Spleen (tissue), 11 donors: ENCODE measurements around the gene ZC2HC1C. TPM values are rescaled to one million over a fixed set of nuclear protein-coding genes. Genes with fewer than 3 reads are reported as not detected.

Experiments
- DNase-seq: peaks from one replicate; pipeline ENCODE4 v3.0.0-alpha.2; 2020
- H3K27ac ChIP-seq, 8 donors: fragments of 200-600 bp; sonication (generic) in 7 of 8; 1 replicate in 4 of 8; 2 replicates in 4 of 8; pipeline versions ENCODE4 v1.5.0 to v1.8.0; 2016 to 2021; ENCODE audit warnings: inconsistent platforms in 4 of 8, mild to moderate bottlenecking in 4 of 8, moderate library complexity in 1 of 8
- H3K27me3 ChIP-seq, 7 donors: fragments of 200-600 bp; sonication (generic) in 6 of 7; replicated peaks in 1 of 7; 1 replicate in 4 of 7; 2 replicates in 3 of 7; pipeline versions ENCODE4 v1.5.0 to v1.8.0; 2016 to 2021; ENCODE audit warnings: inconsistent platforms in 3 of 7, mild to moderate bottlenecking in 1 of 7
- H3K36me3 ChIP-seq, 6 donors: fragments of 200-600 bp; sonication (generic) in 5 of 6; 1 replicate in 4 of 6; 2 replicates in 2 of 6; pipeline versions ENCODE4 v1.5.0 to v1.8.0; 2016 to 2021; ENCODE audit warnings: inconsistent platforms in 2 of 6
- H3K4me1 ChIP-seq, 6 donors: fragments of 200-600 bp; sonication (generic) in 5 of 6; 1 replicate in 3 of 6; 2 replicates in 3 of 6; pipeline versions ENCODE4 v1.5.0 to v1.8.0; 2016 to 2021; ENCODE audit warnings: inconsistent platforms in 3 of 6
- H3K4me3 ChIP-seq, 8 donors: fragments of 200-600 bp; sonication (generic) in 7 of 8; 1 replicate in 4 of 8; 2 replicates in 4 of 8; pipeline versions ENCODE4 v1.5.0 to v1.8.0; 2016 to 2021; ENCODE audit warnings: inconsistent platforms in 4 of 8, mild to moderate bottlenecking in 4 of 8, moderate library complexity in 2 of 8
- H3K9me3 ChIP-seq, 8 donors: fragments of 200-600 bp; sonication (generic) in 7 of 8; 1 replicate in 4 of 8; 2 replicates in 4 of 8; pipeline versions ENCODE4 v1.5.0 to v1.8.0; 2016 to 2021; ENCODE audit warnings: inconsistent platforms in 4 of 8
- CTCF ChIP-seq, 11 experiments: fragments of 200-600 bp in 7 of 11; fragments of 450-650 bp in 4 of 11; sonication (generic) in 4 of 11; IDR thresholded peaks in 8 of 11; conservative IDR thresholded peaks in 3 of 11; 1 replicate in 7 of 11; 2 replicates in 4 of 11; pipeline versions ENCODE4 v1.4.0 to v1.8.0; 2016 to 2021; ENCODE audit warnings: antibody characterized with exemption in 11 of 11, inconsistent platforms in 4 of 11, mild to moderate bottlenecking in 1 of 11
- POLR2A ChIP-seq, 3 donors: fragments of 450-650 bp; IDR thresholded peaks; one replicate each; pipeline ENCODE4 v1.5.1; 2017; ENCODE audit warnings: antibody characterized with exemption in 3 of 3, mild to moderate bottlenecking in 1 of 3
- POLR2AphosphoS5 ChIP-seq, 3 donors: sonication (generic); formaldehyde crosslinking; IDR thresholded peaks; one replicate each; pipeline ENCODE4 v1.5.1; 2017; ENCODE audit warnings: antibody characterized with exemption in 3 of 3
- WGBS, 5 donors: extraction: QIAGEN DNeasy Blood & Tissue Kit in 3 of 5; methylation state at CpG; one replicate each; pipeline versions ENCODE4 v1.1.5 to v1.1.7; 2013 to 2018; 5-methylcytosine and 5-hydroxymethylcytosine counted together
- intact Hi-C: fragments of 100-400 bp; cut with DNase I; formaldehyde crosslinking; loops from one replicate; pipeline ENCODE4 v1.15.0; 2023; ENCODE audit warnings: low total_unique reads
- polyA plus RNA-seq, 3 donors: library from polyadenylated mRNA; stranded (reverse); fragments of 200-250 nt; gene quantifications; one replicate each; pipeline ENCODE4 v1.2.1, GENCODE V29; 2013
- total RNA-seq, 7 donors: library from RNA; depleted of rRNA in 3 of 7; stranded (reverse); fragments of >200 nt in 3 of 7; fragmentation: NEBNext Ultra II Directional in 4 of 7; extraction: Animal tissue kit (Norgen Biotek cat#: 25700) in 4 of 7; gene quantifications; one replicate each; pipeline versions ENCODE4 v1.1.0 to v1.2.1, GENCODE V29; 2016 to 2021
- donor health status: healthy with polysubstance abuse.
- donor health status: DM: no; HTN: no; CAD: no; lungs with moderate emphysema.
- donor health status: DM: no; HTN: no; CAD: no.
- donor health status: Bipolar disorder and iron deficiency.
- donor health status: healthy.
- donor health status: DM: no; HTN: no; CAD: no.
- donor health status: DM: yes; HTN: yes; CAD: no.

ZC2HC1C gene
- total and polyA plus RNA-seq, 10 donors, result 0.89 to 2.8 (median 1.2) TPM

DNA sequence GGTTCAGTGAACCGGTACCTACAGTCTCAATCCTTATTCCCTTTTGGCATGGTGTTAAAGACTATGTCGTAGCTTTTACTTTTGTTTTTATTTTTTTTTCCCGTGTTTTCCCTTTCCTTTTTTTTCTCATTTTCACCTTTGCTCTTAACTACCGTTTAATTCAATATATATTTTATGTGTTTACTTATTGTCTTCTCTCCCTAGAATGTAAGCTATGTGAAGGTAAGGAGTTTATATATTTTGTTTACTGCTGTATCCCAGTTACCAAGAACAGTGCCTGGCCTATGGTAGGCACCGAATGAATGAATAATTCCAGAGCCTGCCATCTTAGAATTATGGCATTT is 17.9 kb upstream of the ZC2HC1C start:
- H3K27ac ChIP-seq, result peak overlapping the region; percentile 76 to 92 (median 86)
- WGBS, 5 donors, result 26 to 34% (median 34%) methylated on average over 5 of the region's 5 CpGs
- no peaks in the 10 kb centered on the region for H3K9me3 ChIP-seq
- TF ChIP-seq POLR2A (IDR thresholded peaks at IDR 0.05) (no peak), CTCF (IDR thresholded peaks at IDR 0.05 in 8 of 11, conservative IDR thresholded peaks at IDR 0.05 in 3 of 11) (no peak), POLR2AphosphoS5 (IDR thresholded peaks at IDR 0.05) (no peak)
- H3K27me3 ChIP-seq, result no peaks in the 10 kb centered on the region
- peaks cover 5 to 45% (median 26%) of the 10 kb centered on the region in 6 donors for H3K4me1 ChIP-seq
- no peaks in the 10 kb centered on the region for H3K36me3 ChIP-seq
- H3K4me3 ChIP-seq, result peak overlapping the region; percentile 40 to 76 (median 66)
- intact Hi-C loops, result no loop called here
- no peak for DNase-seq

- intact Hi-C loops, result no loop called here
- Histone ChIP-seq H3K4me3 (no peak overlapping the region), H3K36me3 (no peaks in the 10 kb centered on the region), H3K4me1 (peaks cover 5 to 43% (median 26%) of the 10 kb centered on the region in 6 donors), H3K27ac (peak overlapping the region in 3 of 8 donors; percentile 15 to 33 (median 32)), H3K9me3 (no peaks in the 10 kb centered on the region), H3K27me3 (no peaks in the 10 kb centered on the region)
- WGBS, 5 donors, result 51 to 57% (median 56%) methylated on average over 5 of the region's 5 CpGs
- no peak for DNase-seq
- TF ChIP-seq CTCF (IDR thresholded peaks at IDR 0.05 in 8 of 11, conservative IDR thresholded peaks at IDR 0.05 in 3 of 11) (no peak), POLR2AphosphoS5 (IDR thresholded peaks at IDR 0.05) (no peak), POLR2A (IDR thresholded peaks at IDR 0.05) (no peak)
These were observed 15.8 kb upstream of the ZC2HC1C start for GRCh38 chr14:75053396-75054291.

- whole genome bisulfite sequencing, 5 donors, result 72 to 95% (median 80%) methylated on average over 1 of the region's 1 CpG
- no peaks in the 10 kb centered on the region for H3K36me3 ChIP-seq
These were observed 15.0 kb upstream of the ZC2HC1C start for GRCh38 chr14:75054421-75054820.

More at GRCh38 chr14:75054421-75054820, 15.0 kb upstream of the ZC2HC1C start:
- H3K9me3 ChIP-seq, result no peaks in the 10 kb centered on the region
- intact Hi-C loops, result no loop called here
- H3K27me3 ChIP-seq, result no peaks in the 10 kb centered on the region
- H3K27ac ChIP-seq, result no peak overlapping the region
- DNase-seq, result no peak
- no peak overlapping the region for H3K4me3 ChIP-seq
- no peak for TF ChIP-seq CTCF (IDR thresholded peaks at IDR 0.05 in 8 of 11, conservative IDR thresholded peaks at IDR 0.05 in 3 of 11)
- no peak for TF ChIP-seq POLR2AphosphoS5 (IDR thresholded peaks at IDR 0.05)
- TF ChIP-seq POLR2A (IDR thresholded peaks at IDR 0.05), result no peak
- peaks cover 5 to 35% (median 21%) of the 10 kb centered on the region in 6 donors for H3K4me1 ChIP-seq
